ENCODE data around the gene KLHL21. TPM values are rescaled to one million over a fixed set of nuclear protein-coding genes. Genes with fewer than 3 reads are reported as not detected.

KLHL21 gene
- total RNA-seq, 1 donor from 2014 or later = 26.6 TPM

GRCh38 chr1:6599141-6599975 is 3.3 kb downstream of the KLHL21 start:
- peak; percentile 44 for ATAC-seq

- ATAC-seq = no peak
These were observed 4.9 kb downstream of the KLHL21 start for GRCh38 chr1:6597777-6598131.

GRCh38 chr1:6596886-6597776 is 5.5 kb downstream of the KLHL21 start:
- ATAC-seq = no peak

- ATAC-seq = no peak
These were observed 6.3 kb downstream of the KLHL21 start for GRCh38 chr1:6596351-6596750.

GRCh38 chr1:6594977-6595740 is 7.5 kb downstream of the KLHL21 start:
- peak; percentile 4 for ATAC-seq

- ATAC-seq = no peak
These were observed 8.9 kb downstream of the KLHL21 start for GRCh38 chr1:6593810-6594209.

GRCh38 chr1:6592865-6593593 is 9.6 kb downstream of the KLHL21 start:
- no peak for ATAC-seq

GRCh38 chr1:6592441-6592840 is 10.2 kb downstream of the KLHL21 start:
- no peak for ATAC-seq

- ATAC-seq = no peak
These were observed 11.0 kb downstream of the KLHL21 start for GRCh38 chr1:6591644-6592043.

GRCh38 chr1:6591222-6591621 is 11.4 kb downstream of the KLHL21 start:
- no peak for ATAC-seq

GRCh38 chr1:6590046-6590445 is 12.6 kb downstream of the KLHL21 start:
- no peak for ATAC-seq

GRCh38 chr1:6588893-6589520 is 13.7 kb downstream of the KLHL21 start:
- no peak for ATAC-seq

GRCh38 chr1:6588128-6588892 is 14.4 kb downstream of the KLHL21 start:
- peak; percentile 86 for ATAC-seq

GRCh38 chr1:6587261-6588005 is 15.2 kb downstream of the KLHL21 start:
- ATAC-seq = peak; percentile 51

GRCh38 chr1:6586404-6586816 is 16.3 kb downstream of the KLHL21 start:
- ATAC-seq = no peak

- no peak for ATAC-seq
These were observed 16.8 kb downstream of the KLHL21 start for GRCh38 chr1:6585841-6586240.

GRCh38 chr1:6585081-6585722 is 17.5 kb downstream of the KLHL21 start:
- no peak for ATAC-seq

GRCh38 chr1:6584126-6585080 is 18.3 kb downstream of the KLHL21 start:
- no peak for ATAC-seq

All from esophagus mucosa (tissue), 1 donor.